ENCODE measurements around the gene CEACAM1. TPM values are rescaled to one million over a fixed set of nuclear protein-coding genes. Genes with fewer than 3 reads are reported as not detected.
A peak's percentile ranks its signal among the peaks of the same experiment; 100 is the strongest.

The CEACAM1 gene
- not detected in 2 replicates for total RNA-seq
- long read RNA-seq, result 0 reads

DNA sequence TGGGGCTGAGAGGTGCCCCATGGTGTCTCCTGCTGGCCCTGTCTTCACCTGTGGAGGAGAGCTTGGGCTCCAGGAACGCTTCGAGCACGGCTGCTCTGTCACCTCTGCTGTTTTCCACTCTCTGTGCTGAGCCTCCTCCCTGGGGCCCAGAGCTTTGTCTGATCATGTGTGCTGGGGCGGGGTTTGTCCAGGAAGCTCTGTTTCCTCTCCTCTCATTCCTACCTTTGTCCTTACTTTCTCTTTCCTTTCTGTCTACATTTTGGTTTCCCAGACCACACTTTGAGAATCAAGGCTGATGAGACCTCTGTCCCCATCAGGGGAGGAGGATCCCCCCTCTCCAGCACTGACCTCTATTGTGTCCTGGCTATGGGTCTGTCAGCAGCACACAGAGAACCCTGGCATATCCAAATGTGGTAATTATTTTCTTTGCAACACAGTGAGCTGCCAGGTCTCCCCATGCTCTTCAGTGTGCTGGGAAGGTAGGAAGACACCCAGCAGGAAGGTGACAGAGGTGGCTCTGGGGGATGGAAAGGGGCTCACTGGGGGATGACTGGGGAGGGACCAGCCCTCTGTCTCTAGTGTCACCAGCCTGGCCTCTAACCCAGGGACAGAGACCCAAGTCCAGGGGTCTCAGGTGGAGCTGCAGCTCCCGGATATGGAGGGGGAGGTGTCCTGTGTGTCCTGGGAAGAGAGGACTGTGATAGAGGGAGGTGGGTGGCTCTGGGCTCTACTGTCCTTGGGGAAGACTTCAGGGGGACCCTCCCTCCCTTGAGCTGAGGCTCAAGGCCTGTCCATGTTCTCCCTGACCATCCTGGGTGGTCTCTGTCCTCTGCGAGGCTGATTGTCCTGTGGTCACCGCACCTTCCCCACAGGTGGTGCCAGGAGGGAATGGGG, at the start of gene CEACAM1:
TSS of gene CEACAM1 (minus strand) at position 128 of the 894 bp plus-strand sequence. CDS start at position 21, 107 bp downstream.
- Mint-ChIP-seq H3K36me3 (ENCODE audit: low read depth) (no peaks in the 10 kb centered on the region), H3K4me1 (peaks cover 4% of the 10 kb centered on the region), H3K27ac (ENCODE audit: unreplicated experiment) (peak within 1 kb of the TSS; percentile 1), H3K4me3 (no peak within 1 kb of the TSS), H3K9me3 (no peaks in the 10 kb centered on the region), H3K27me3 (ENCODE audit: low read depth) (peaks cover 4% of the 10 kb centered on the region)
- no peak for DNase-seq (ENCODE audit: low read depth, low spot score)
- TF ChIP-seq, protein P1, sequence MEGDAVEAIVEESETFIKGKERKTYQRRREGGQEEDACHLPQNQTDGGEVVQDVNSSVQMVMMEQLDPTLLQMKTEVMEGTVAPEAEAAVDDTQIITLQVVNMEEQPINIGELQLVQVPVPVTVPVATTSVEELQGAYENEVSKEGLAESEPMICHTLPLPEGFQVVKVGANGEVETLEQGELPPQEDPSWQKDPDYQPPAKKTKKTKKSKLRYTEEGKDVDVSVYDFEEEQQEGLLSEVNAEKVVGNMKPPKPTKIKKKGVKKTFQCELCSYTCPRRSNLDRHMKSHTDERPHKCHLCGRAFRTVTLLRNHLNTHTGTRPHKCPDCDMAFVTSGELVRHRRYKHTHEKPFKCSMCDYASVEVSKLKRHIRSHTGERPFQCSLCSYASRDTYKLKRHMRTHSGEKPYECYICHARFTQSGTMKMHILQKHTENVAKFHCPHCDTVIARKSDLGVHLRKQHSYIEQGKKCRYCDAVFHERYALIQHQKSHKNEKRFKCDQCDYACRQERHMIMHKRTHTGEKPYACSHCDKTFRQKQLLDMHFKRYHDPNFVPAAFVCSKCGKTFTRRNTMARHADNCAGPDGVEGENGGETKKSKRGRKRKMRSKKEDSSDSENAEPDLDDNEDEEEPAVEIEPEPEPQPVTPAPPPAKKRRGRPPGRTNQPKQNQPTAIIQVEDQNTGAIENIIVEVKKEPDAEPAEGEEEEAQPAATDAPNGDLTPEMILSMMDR (conservative IDR thresholded peaks at IDR 0.05), result no peak

- Mint-ChIP-seq H3K36me3 (ENCODE audit: low read depth) (no peaks in the 10 kb centered on the region), H3K4me1 (no peaks in the 10 kb centered on the region), H3K27me3 (ENCODE audit: low read depth) (peaks cover 64% of the 10 kb centered on the region), H3K27ac (ENCODE audit: unreplicated experiment) (no peak overlapping the region), H3K4me3 (no peak overlapping the region), H3K9me3 (no peaks in the 10 kb centered on the region)
- TF ChIP-seq, protein P1 (conservative IDR thresholded peaks at IDR 0.05), result no peak
- DNase-seq (ENCODE audit: low read depth, low spot score), result no peak
Observed at GRCh38 chr19:42577016-42577415, 48.7 kb upstream of the CEACAM1 start.

- Mint-ChIP-seq H3K4me1 (no peaks in the 10 kb centered on the region), H3K4me3 (no peak overlapping the region), H3K27ac (ENCODE audit: unreplicated experiment) (no peak overlapping the region), H3K9me3 (no peaks in the 10 kb centered on the region), H3K36me3 (ENCODE audit: low read depth) (no peaks in the 10 kb centered on the region), H3K27me3 (ENCODE audit: low read depth) (peaks cover 66% of the 10 kb centered on the region)
- TF ChIP-seq, protein P1 (conservative IDR thresholded peaks at IDR 0.05), result no peak
- DNase-seq (ENCODE audit: low read depth, low spot score), result no peak
Observed at GRCh38 chr19:42576241-42576640, 48.0 kb upstream of the CEACAM1 start.

DNA sequence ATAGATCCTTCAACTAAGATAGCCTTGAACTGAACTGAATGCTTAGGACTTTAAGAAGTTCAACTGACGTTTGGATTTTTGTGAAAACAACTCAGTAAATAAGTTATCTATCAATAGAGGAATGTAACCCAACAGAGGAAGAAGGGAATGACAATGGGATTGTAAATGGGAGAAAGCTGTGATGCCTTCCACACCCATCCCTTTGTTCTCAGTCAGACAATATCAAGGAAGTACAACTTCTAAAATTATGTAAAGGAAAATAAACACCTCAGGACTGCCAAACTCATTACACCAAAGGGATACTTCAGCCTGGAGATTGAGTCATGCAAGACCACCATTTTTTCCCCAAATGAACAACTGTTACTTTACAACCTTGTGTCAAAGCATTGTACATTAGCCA, 45.4 kb upstream of the CEACAM1 start:
- Mint-ChIP-seq H3K27me3 (ENCODE audit: low read depth) (peaks cover 70% of the 10 kb centered on the region), H3K9me3 (no peaks in the 10 kb centered on the region), H3K4me1 (no peaks in the 10 kb centered on the region), H3K4me3 (no peak overlapping the region), H3K27ac (ENCODE audit: unreplicated experiment) (no peak overlapping the region), H3K36me3 (ENCODE audit: low read depth) (no peaks in the 10 kb centered on the region)
- no peak for DNase-seq (ENCODE audit: low read depth, low spot score)
- TF ChIP-seq, protein P1 (conservative IDR thresholded peaks at IDR 0.05), result no peak

DNA sequence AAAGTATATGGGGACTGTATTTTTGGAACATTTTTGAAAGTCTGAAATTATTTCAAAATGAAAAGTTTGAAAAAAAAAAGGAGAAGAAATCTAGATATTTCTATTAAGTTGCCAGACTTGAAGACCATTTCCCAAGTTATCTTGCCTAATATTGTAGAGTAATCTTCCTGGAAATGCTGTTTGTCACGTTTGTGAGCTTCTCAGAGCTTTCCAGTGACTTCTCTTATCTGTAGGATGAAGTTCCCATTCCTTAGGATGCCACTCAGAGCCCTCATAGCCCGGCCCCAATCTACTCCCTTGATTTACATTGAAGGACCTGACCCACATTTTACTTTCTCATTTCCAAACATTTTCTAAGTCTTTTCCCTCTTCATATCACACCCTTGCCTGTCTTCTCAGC, 42.8 kb upstream of the CEACAM1 start:
- TF ChIP-seq, protein P1 (conservative IDR thresholded peaks at IDR 0.05), result no peak
- Mint-ChIP-seq H3K4me1 (no peaks in the 10 kb centered on the region), H3K27ac (ENCODE audit: unreplicated experiment) (no peak overlapping the region), H3K36me3 (ENCODE audit: low read depth) (no peaks in the 10 kb centered on the region), H3K27me3 (ENCODE audit: low read depth) (peaks cover 64% of the 10 kb centered on the region), H3K4me3 (no peak overlapping the region), H3K9me3 (no peaks in the 10 kb centered on the region)
- no peak for DNase-seq (ENCODE audit: low read depth, low spot score)
